ENCODE results near the gene LCT. TPM values are rescaled to one million over a fixed set of nuclear protein-coding genes. Genes with fewer than 3 reads are reported as not detected.

The LCT gene
- total and polyA plus RNA-seq, 2 of the 13 experiments (the other 11 are each of a cell fraction or from before 2014, with no cell fraction given), result not detected

GRCh38 chr2:135851858-135852257 lies 14.9 kb upstream of the LCT start:
- in situ Hi-C loops (cut with HindIII; ENCODE audit: extremely low pct_ligation_motif_present, low pct_unique_long_range_greater_than_20kb), result no loop called here
- no peak for ATAC-seq
- no TSS peak for BruUV-seq (replicated peaks)
- Histone ChIP-seq H2AFZ (ENCODE audit: low read length) (no peak overlapping the region), H3K9me3 (ENCODE audit: low read length) (no peaks in the 10 kb centered on the region), H3K9ac (ENCODE audit: insufficient read depth, low read depth, low read length) (no peak overlapping the region), H3K4me2 (ENCODE audit: low read depth, low read length) (no peak overlapping the region), H3K36me3 (replicated peaks in 1 of 2; ENCODE audit: control insufficient read depth in 1 of 2, insufficient read depth in 2 of 2, low read length in 2 of 2) (peaks cover 0 to 7% of the 10 kb centered on the region in 2 experiments; a peak in 2 of 5 replicates), H3K79me2 (ENCODE audit: insufficient read depth, low read length) (no peaks in the 10 kb centered on the region), H3K4me1 (ENCODE audit: insufficient read depth, low read length) (peaks cover 14% of the 10 kb centered on the region), H3K27ac (ENCODE audit: extremely low read length, insufficient read depth, low read length) (no peak overlapping the region), H4K20me1 (ENCODE audit: insufficient read depth, low read length) (no peaks in the 10 kb centered on the region), H3K27me3 (ENCODE audit: control insufficient read depth in 1 of 2, insufficient read depth in 2 of 2, low read length in 2 of 2) (no peaks in the 10 kb centered on the region), H3K4me3 (replicated peaks in 1 of 3; ENCODE audit: insufficient read depth in 1 of 3, low read depth in 2 of 3, low read length in 3 of 3) (no peak overlapping the region)
- CTCF ChIA-PET (ENCODE audit: low intra/inter-chr PET ratio, low total read pairs), result no interaction called here
- POLR2A ChIA-PET, result no interaction called here
- intact Hi-C loops (cut with micrococcal nuclease; ENCODE audit: unreplicated experiment), result no loop called here
- DNase-seq (ENCODE audit: low spot score), result no peak
- FAIRE-seq, result no peak
- no peak for TF ChIP-seq EHMT2 (IDR thresholded peaks at IDR 0.05; ENCODE audit: borderline replicate concordance, low read depth, low read length)
- TF ChIP-seq PAX8 (CRISPR knock-in tag; IDR thresholded peaks at IDR 0.05; ENCODE audit: borderline replicate concordance), result no peak
- no peak for TF ChIP-seq MAFF (IDR thresholded peaks at IDR 0.05; ENCODE audit: low read depth, low read length)
- no peak for TF ChIP-seq POGK (CRISPR knock-in tag; conservative IDR thresholded peaks at IDR 0.05)
- TF ChIP-seq ZNF543 (CRISPR knock-in tag; IDR thresholded peaks at IDR 0.05), result no peak
- TF ChIP-seq ZFP1 (CRISPR knock-in tag; IDR thresholded peaks at IDR 0.05), result no peak
- no peak for TF ChIP-seq ZNF646 (CRISPR knock-in tag; IDR thresholded peaks at IDR 0.05)
- no peak for TF ChIP-seq ZNF557 (CRISPR knock-in tag; IDR thresholded peaks at IDR 0.05)
- no peak for TF ChIP-seq SMAD9 (CRISPR knock-in tag; IDR thresholded peaks at IDR 0.05)
- no peak for TF ChIP-seq ZNF33A (CRISPR knock-in tag; IDR thresholded peaks at IDR 0.05; ENCODE audit: borderline replicate concordance)
- no peak for TF ChIP-seq SYNCRIP (IDR thresholded peaks at IDR 0.05; ENCODE audit: insufficient read depth, low read depth, low read length)
- no peak for TF ChIP-seq ZNF713 (CRISPR knock-in tag; IDR thresholded peaks at IDR 0.05)
- no peak for TF ChIP-seq JUND (CRISPR knock-in tag; IDR thresholded peaks at IDR 0.05)
- TF ChIP-seq CERS6 (CRISPR knock-in tag; IDR thresholded peaks at IDR 0.05), result no peak
- TF ChIP-seq RNF219 (CRISPR knock-in tag; IDR thresholded peaks at IDR 0.05), result no peak

All from HepG2 (cell line).